MCF 10A (cell line): ENCODE data around the gene PRPF18. TPM values are rescaled to one million over a fixed set of nuclear protein-coding genes. Genes with fewer than 3 reads are reported as not detected.

Experiments
- BruUV-seq: library from RNA; stranded (reverse); fragments of 400-500 nt; replicated peaks from 2 replicates; lab custom pipeline; 2021; lab: Mats Ljungman, UMichigan
- CTCF ChIA-PET: fragments of 300-600 bp; sonication (Branson Sonifier 250); formaldehyde crosslinking; extraction: SDS; loops from one replicate; lab custom pipeline; 2021; ENCODE audit warnings: antibody characterized with exemption, inconsistent platforms; lab: Yijun Ruan, JAX
- POLR2A ChIA-PET: fragments of 300-600, 350-650 bp; sonication (Branson Sonifier 250); formaldehyde crosslinking; extraction: SDS; loops from one replicate; lab custom pipeline; 2020; ENCODE audit warnings: antibody characterized with exemption, inconsistent platforms; lab: Yijun Ruan, JAX
- DNase-seq: peaks from one replicate; pipeline ENCODE4 v3.0.0-alpha.2; 2018; ENCODE audit not compliant: unreplicated experiment
- H3K27ac Mint-ChIP-seq: one replicate; pipeline ENCODE4 v1.8.0; 2022; ENCODE audit warnings: mild to moderate bottlenecking, low read depth, mixed read lengths; ENCODE audit not compliant: unreplicated experiment
- H3K27me3 Mint-ChIP-seq: one replicate; pipeline ENCODE4 v1.8.0; 2022; ENCODE audit warnings: mixed read lengths; ENCODE audit not compliant: insufficient read depth, unreplicated experiment
- H3K36me3 Mint-ChIP-seq: one replicate; pipeline ENCODE4 v1.8.0; 2022; ENCODE audit warnings: mild to moderate bottlenecking, moderate library complexity, mixed read lengths; ENCODE audit not compliant: insufficient read depth, unreplicated experiment
- H3K4me1 Mint-ChIP-seq: one replicate; pipeline ENCODE4 v1.8.0; 2022; ENCODE audit warnings: mixed read lengths; ENCODE audit not compliant: insufficient read depth, unreplicated experiment
- H3K4me3 Mint-ChIP-seq: one replicate; pipeline ENCODE4 v1.8.0; 2022; ENCODE audit warnings: mild to moderate bottlenecking, moderate library complexity, mixed read lengths; ENCODE audit not compliant: unreplicated experiment
- H3K9me3 Mint-ChIP-seq: one replicate; pipeline ENCODE4 v1.8.0; 2022; ENCODE audit warnings: mixed read lengths; ENCODE audit not compliant: unreplicated experiment
- intact Hi-C: fragments of 100-400 bp; cut with micrococcal nuclease; formaldehyde crosslinking; loops from 2 replicates; pipeline ENCODE4 v1.14.1; 2022
- total RNA-seq: library from RNA; stranded (reverse); gene quantifications from 2 replicates; pipeline ENCODE4 v1.2.3, GENCODE V29; 2022
- TF ChIP-seq, protein P1 (sequence below): fragments of 200-600 bp; IDR thresholded peaks from one replicate; pipeline ENCODE4 v1.8.0; 2022; ENCODE audit warnings: antibody characterized with exemption, mild to moderate bottlenecking; ENCODE audit not compliant: unreplicated experiment

The PRPF18 gene
- total RNA-seq, 1 experiment from 2014 or later = 27.8 TPM

GRCh38 chr10:13659887-13660550, 73.3 kb downstream of the PRPF18 start:
- Mint-ChIP-seq H3K36me3 (peaks cover 5% of the 10 kb centered on the region), H3K9me3 (no peaks in the 10 kb centered on the region), H3K4me1 (peaks cover 17% of the 10 kb centered on the region), H3K4me3 (peak overlapping the region; percentile 10), H3K27ac (no peak overlapping the region), H3K27me3 (no peaks in the 10 kb centered on the region)
- POLR2A ChIA-PET = interaction anchor here (0.7 to 1.3 kb wide), 7 partner anchors 12 to 1285 kb away, joined by 3 to 9 read pairs (median 4); no protein-coding TSS in a partner anchor
- peak; percentile 59 for DNase-seq
- CTCF ChIA-PET = interaction anchor here (0.5 to 2.7 kb wide), 31 partner anchors 9 to 991 kb away, joined by 3 to 46 read pairs (median 4); no protein-coding TSS in a partner anchor
- intact Hi-C loops = loop anchor here (1.0 to 5.0 kb wide), 4 partner anchors 47 to 433 kb away; no protein-coding TSS in a partner anchor
- no TSS peak for BruUV-seq
- TF ChIP-seq, protein P1, sequence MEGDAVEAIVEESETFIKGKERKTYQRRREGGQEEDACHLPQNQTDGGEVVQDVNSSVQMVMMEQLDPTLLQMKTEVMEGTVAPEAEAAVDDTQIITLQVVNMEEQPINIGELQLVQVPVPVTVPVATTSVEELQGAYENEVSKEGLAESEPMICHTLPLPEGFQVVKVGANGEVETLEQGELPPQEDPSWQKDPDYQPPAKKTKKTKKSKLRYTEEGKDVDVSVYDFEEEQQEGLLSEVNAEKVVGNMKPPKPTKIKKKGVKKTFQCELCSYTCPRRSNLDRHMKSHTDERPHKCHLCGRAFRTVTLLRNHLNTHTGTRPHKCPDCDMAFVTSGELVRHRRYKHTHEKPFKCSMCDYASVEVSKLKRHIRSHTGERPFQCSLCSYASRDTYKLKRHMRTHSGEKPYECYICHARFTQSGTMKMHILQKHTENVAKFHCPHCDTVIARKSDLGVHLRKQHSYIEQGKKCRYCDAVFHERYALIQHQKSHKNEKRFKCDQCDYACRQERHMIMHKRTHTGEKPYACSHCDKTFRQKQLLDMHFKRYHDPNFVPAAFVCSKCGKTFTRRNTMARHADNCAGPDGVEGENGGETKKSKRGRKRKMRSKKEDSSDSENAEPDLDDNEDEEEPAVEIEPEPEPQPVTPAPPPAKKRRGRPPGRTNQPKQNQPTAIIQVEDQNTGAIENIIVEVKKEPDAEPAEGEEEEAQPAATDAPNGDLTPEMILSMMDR = peak; percentile 81

- no peak overlapping the region for H3K27ac Mint-ChIP-seq
These were observed 73.8 kb downstream of the PRPF18 start for GRCh38 chr10:13660551-13660920.

DNA sequence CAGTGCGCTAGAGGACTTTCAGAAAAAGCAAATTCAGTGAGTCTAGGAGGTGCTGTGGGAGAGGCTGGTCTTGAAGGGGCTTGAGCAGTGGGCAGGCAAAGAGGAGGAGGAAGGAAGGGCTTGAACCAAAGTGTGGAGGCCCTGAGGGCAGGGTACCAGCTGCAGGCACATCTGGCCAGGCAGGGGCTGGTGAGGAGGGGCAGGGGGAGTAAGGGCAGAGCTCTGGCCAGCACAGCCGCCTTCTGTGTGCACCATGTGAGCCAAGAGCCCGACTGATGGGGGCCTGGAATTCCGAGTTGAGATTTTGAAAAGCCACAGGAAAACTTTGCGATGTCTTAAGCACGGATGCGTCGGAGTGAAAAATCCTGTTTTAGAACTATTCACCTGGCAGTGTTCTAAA, 74.5 kb downstream of the PRPF18 start:
- Mint-ChIP-seq H3K27me3 (no peaks in the 10 kb centered on the region), H3K36me3 (peaks cover 3% of the 10 kb centered on the region), H3K4me1 (peaks cover 17% of the 10 kb centered on the region), H3K27ac (no peak overlapping the region), H3K4me3 (no peak overlapping the region), H3K9me3 (no peaks in the 10 kb centered on the region)
- DNase-seq = no peak
- ChIA-PET POLR2A (interaction anchor here (1.2 to 1.3 kb wide), 2 partner anchors 111 to 116 kb away, joined by 4 to 5 read pairs; no protein-coding TSS in a partner anchor), CTCF (interaction anchor here (0.6 to 2.7 kb wide), 10 partner anchors 9 to 122 kb away, joined by 3 to 20 read pairs (median 4); no protein-coding TSS in a partner anchor)
- no TSS peak for BruUV-seq
- TF ChIP-seq, protein P1 = no peak
- intact Hi-C loops = loop anchor here (2.0 to 5.0 kb wide), 2 partner anchors 289 to 432 kb away; no protein-coding TSS in a partner anchor

More at GRCh38 chr10:13660551-13660920, 73.8 kb downstream of the PRPF18 start:
- peaks cover 17% of the 10 kb centered on the region for H3K4me1 Mint-ChIP-seq
- TF ChIP-seq, protein P1 = no peak
- H3K9me3 Mint-ChIP-seq = no peaks in the 10 kb centered on the region
- peaks cover 5% of the 10 kb centered on the region for H3K36me3 Mint-ChIP-seq
- no TSS peak for BruUV-seq
- peak; percentile 66 for DNase-seq
- ChIA-PET POLR2A (interaction anchor here (0.7 to 1.3 kb wide), 3 partner anchors 111 to 227 kb away, joined by 3 to 5 read pairs (median 4); no protein-coding TSS in a partner anchor), CTCF (interaction anchor here (0.5 to 2.7 kb wide), 12 partner anchors 8 to 288 kb away, joined by 3 to 46 read pairs (median 6); no protein-coding TSS in a partner anchor)
- intact Hi-C loops = loop anchor here (1.0 to 5.0 kb wide), 4 partner anchors 47 to 432 kb away; no protein-coding TSS in a partner anchor
- no peaks in the 10 kb centered on the region for H3K27me3 Mint-ChIP-seq
- H3K4me3 Mint-ChIP-seq = peak overlapping the region; percentile 10
